GM19324 (cell line): ENCODE measurements around the gene COL8A2.

Source experiments
- ATAC-seq: cut with Tn5 transposase; IDR thresholded peaks from one replicate; pipeline ENCODE4 v1.9.1; 2021; ENCODE audit warnings: mild to moderate bottlenecking, moderate library complexity; ENCODE audit not compliant: unreplicated experiment, low FRiP score

COL8A2 gene

GRCh38 chr1:36116901-36117300 is 8.1 kb downstream of the COL8A2 start:
- no peak for ATAC-seq

GRCh38 chr1:36115931-36116330 is 9.1 kb downstream of the COL8A2 start:
- ATAC-seq, result no peak

GRCh38 chr1:36115200-36115669 is 9.8 kb downstream of the COL8A2 start:
- ATAC-seq, result no peak

GRCh38 chr1:36114371-36114770 is 10.7 kb downstream of the COL8A2 start:
- ATAC-seq, result no peak

GRCh38 chr1:36112823-36113222 is 12.2 kb downstream of the COL8A2 start:
- no peak for ATAC-seq

GRCh38 chr1:36111151-36111550 is 13.9 kb downstream of the COL8A2 start:
- no peak for ATAC-seq

GRCh38 chr1:36109041-36109679 is 15.9 kb downstream of the COL8A2 start:
- no peak for ATAC-seq

GRCh38 chr1:36108314-36108713 is 16.7 kb downstream of the COL8A2 start:
- no peak for ATAC-seq

GRCh38 chr1:36107394-36107793 is 17.6 kb downstream of the COL8A2 start:
- no peak for ATAC-seq

GRCh38 chr1:36106269-36106668 is 18.8 kb downstream of the COL8A2 start:
- no peak for ATAC-seq

GRCh38 chr1:36101546-36101945 is 23.5 kb downstream of the COL8A2 start:
- ATAC-seq, result no peak

- ATAC-seq, result no peak
These were observed 24.6 kb downstream of the COL8A2 start for GRCh38 chr1:36100376-36100775.

GRCh38 chr1:36099681-36100341 is 25.2 kb downstream of the COL8A2 start:
- no peak for ATAC-seq

GRCh38 chr1:36098650-36099365 is 26.2 kb downstream of the COL8A2 start:
- ATAC-seq, result no peak

- no peak for ATAC-seq
These were observed 27.1 kb downstream of the COL8A2 start for GRCh38 chr1:36097693-36098585.

GRCh38 chr1:36096500-36097432 is 28.3 kb downstream of the COL8A2 start:
- ATAC-seq, result no peak

- ATAC-seq, result no peak
These were observed 29.1 kb downstream of the COL8A2 start for GRCh38 chr1:36095760-36096405.

- no peak for ATAC-seq
These were observed 30.4 kb downstream of the COL8A2 start for GRCh38 chr1:36094621-36095061.

- no peak for ATAC-seq
These were observed 31.1 kb downstream of the COL8A2 start for GRCh38 chr1:36093929-36094328.
